Immature natural killer cell (primary cell): ENCODE data around the gene TNFRSF1A. TPM values are rescaled to one million over a fixed set of nuclear protein-coding genes. Genes with fewer than 3 reads are reported as not detected.
A peak's percentile ranks its signal among the peaks of the same experiment; 100 is the strongest.

Experiments used
- DNase-seq, 3 donors: peaks; one replicate each; pipeline ENCODE4 v3.0.0; 2022; ENCODE audit warnings: mixed read lengths in 1 of 3
- H3K27ac Mint-ChIP-seq, 6 donors: one replicate each; pipeline ENCODE4 v1.8.0; 2020; ENCODE audit warnings: mixed read lengths in 6 of 6, mild to moderate bottlenecking in 5 of 6, inconsistent platforms in 4 of 6, moderate library complexity in 3 of 6
- H3K27me3 Mint-ChIP-seq, 3 donors: one replicate each; pipeline ENCODE4 v1.8.0; 2020 to 2021; ENCODE audit warnings: low read depth in 3 of 3, mild to moderate bottlenecking in 3 of 3, mixed read lengths in 3 of 3, moderate library complexity in 3 of 3, inconsistent platforms in 1 of 3
- H3K36me3 Mint-ChIP-seq, 3 donors: one replicate each; pipeline ENCODE4 v1.8.0; 2020; ENCODE audit warnings: mixed read lengths in 3 of 3, inconsistent platforms in 2 of 3, mild to moderate bottlenecking in 2 of 3
- H3K4me1 Mint-ChIP-seq, 2 donors: one replicate each; pipeline ENCODE4 v1.8.0; 2020; ENCODE audit warnings: inconsistent platforms in 2 of 2, mild to moderate bottlenecking in 2 of 2, mixed read lengths in 2 of 2, moderate library complexity in 1 of 2
- H3K4me3 Mint-ChIP-seq, 5 donors: one replicate each; pipeline ENCODE4 v1.8.0; 2020; ENCODE audit warnings: mild to moderate bottlenecking in 5 of 5, mixed read lengths in 5 of 5, inconsistent platforms in 3 of 5, moderate library complexity in 3 of 5
- H3K9me3 Mint-ChIP-seq, 6 donors: one replicate each; pipeline ENCODE4 v1.8.0; 2020; ENCODE audit warnings: mild to moderate bottlenecking in 6 of 6, mixed read lengths in 6 of 6, inconsistent platforms in 4 of 6, moderate library complexity in 3 of 6
- polyA plus RNA-seq, 3 donors: library from polyadenylated mRNA; unstranded; fragments of 300-500 nt; fragmentation: Illumina TruSeq; gene quantifications; one replicate each; pipeline ENCODE4 v1.2.3, GENCODE V29; 2021

Gene TNFRSF1A
- polyA plus RNA-seq, 3 donors from 2014 or later: 37.7 to 89.0 (median 67.0) TPM

DNA sequence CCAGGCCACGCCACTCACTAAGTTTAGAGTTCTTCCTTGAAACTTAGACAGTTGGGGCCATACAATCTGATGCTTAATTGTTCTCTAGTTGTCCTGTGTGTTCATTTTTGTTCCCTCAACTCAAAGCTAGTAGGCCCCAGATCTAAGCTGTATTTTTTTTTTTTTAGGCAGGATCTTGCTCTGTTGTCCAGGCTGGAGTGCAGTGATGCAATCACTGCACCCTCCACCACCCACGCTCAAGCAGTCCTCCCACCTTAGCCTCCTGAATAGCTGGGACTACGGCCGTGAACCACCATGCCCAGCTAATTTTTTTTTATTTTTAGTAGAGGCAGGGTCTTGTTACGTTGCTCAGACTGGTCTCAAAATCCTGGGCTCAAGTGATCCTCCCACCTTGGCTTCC is 7.5 kb downstream of the TNFRSF1A start:
- H3K4me1 Mint-ChIP-seq: peaks cover 13 to 52% of the 10 kb centered on the region in 2 donors
- peaks cover 17 to 41% (median 25%) of the 10 kb centered on the region in 3 donors for H3K36me3 Mint-ChIP-seq
- no peak for DNase-seq
- H3K9me3 Mint-ChIP-seq: no peaks in the 10 kb centered on the region
- H3K27ac Mint-ChIP-seq: no peak overlapping the region
- H3K4me3 Mint-ChIP-seq: peak overlapping the region in 1 of 5 donors; percentile 70
- peaks cover 5 to 16% (median 9%) of the 10 kb centered on the region in 3 donors for H3K27me3 Mint-ChIP-seq

DNA sequence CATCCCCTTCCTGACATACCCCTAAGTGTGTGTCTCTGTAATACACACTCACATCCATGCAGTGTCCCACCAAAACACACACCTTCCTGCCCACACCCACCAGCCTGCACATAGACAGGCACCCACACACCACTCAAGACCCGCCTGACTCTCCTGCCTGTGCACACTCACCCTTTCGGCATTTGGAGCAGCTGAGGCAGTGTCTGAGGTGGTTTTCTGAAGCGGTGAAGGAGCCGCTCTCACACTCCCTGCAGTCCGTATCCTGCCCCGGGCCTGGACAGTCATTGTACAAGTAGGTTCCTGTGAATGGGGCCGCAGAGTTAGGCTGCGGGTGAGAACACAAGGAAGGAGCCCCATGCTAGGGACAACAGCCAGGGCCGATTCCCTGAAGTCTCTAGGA is 8.3 kb downstream of the TNFRSF1A start:
- Mint-ChIP-seq H3K27ac (no peak overlapping the region), H3K36me3 (peaks cover 17 to 45% (median 25%) of the 10 kb centered on the region in 3 donors), H3K27me3 (peaks cover 5 to 16% (median 9%) of the 10 kb centered on the region in 3 donors), H3K4me3 (peak overlapping the region in 1 of 5 donors; percentile 70), H3K9me3 (no peaks in the 10 kb centered on the region), H3K4me1 (peaks cover 13 to 54% of the 10 kb centered on the region in 2 donors)
- peak; percentile 38 to 45 (median 39) for DNase-seq

DNA sequence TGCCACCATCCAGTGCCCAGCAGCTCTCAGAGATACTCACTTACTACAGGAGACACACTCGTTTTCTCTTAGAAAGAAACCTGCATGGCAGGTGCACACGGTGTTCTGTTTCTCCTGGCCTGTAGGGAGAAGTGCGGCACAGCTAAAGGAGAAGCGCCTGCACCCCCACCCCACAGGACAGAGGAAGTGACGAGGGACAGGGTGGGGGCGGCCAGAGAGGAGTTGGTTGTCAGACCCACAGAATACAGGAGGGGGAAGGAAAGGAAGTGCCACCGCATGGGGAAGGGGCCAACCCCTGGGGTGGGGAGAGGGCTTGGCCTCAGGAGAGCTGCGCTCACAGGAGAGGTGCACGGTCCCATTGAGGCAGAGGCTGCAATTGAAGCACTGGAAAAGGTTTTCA is 8.8 kb downstream of the TNFRSF1A start:
- H3K27me3 Mint-ChIP-seq: peaks cover 5 to 16% (median 9%) of the 10 kb centered on the region in 3 donors
- H3K4me3 Mint-ChIP-seq: peak overlapping the region in 1 of 5 donors; percentile 70
- no peaks in the 10 kb centered on the region for H3K9me3 Mint-ChIP-seq
- peak; percentile 55 to 60 (median 56) for DNase-seq
- peaks cover 17 to 46% (median 25%) of the 10 kb centered on the region in 3 donors for H3K36me3 Mint-ChIP-seq
- peaks cover 13 to 55% of the 10 kb centered on the region in 2 donors for H3K4me1 Mint-ChIP-seq
- no peak overlapping the region for H3K27ac Mint-ChIP-seq

DNA sequence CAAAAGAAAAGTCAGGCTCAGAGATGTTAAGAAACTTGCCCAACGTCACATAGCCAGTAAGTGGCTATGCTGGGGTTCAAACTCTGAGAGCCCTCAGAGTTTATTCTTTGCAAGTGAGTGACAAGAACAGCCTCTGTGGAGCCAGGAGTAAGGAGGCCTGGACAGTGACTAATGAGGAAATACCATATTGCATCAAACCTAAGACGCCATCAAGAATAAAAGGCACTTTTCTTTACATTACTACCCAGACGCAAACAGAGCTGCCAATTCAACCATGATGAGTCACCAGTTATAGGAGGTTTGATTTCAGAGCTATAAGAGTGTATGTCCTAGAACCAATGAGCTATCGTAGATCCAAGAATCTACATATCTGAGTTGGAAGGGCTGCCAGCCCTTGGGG is 9.4 kb downstream of the TNFRSF1A start:
- no peaks in the 10 kb centered on the region for H3K9me3 Mint-ChIP-seq
- H3K27ac Mint-ChIP-seq: no peak overlapping the region
- no peak for DNase-seq
- H3K36me3 Mint-ChIP-seq: peaks cover 17 to 46% (median 25%) of the 10 kb centered on the region in 3 donors
- peaks cover 5 to 16% (median 8%) of the 10 kb centered on the region in 3 donors for H3K27me3 Mint-ChIP-seq
- peaks cover 13 to 55% of the 10 kb centered on the region in 2 donors for H3K4me1 Mint-ChIP-seq
- H3K4me3 Mint-ChIP-seq: peak overlapping the region in 1 of 5 donors; percentile 70

DNA sequence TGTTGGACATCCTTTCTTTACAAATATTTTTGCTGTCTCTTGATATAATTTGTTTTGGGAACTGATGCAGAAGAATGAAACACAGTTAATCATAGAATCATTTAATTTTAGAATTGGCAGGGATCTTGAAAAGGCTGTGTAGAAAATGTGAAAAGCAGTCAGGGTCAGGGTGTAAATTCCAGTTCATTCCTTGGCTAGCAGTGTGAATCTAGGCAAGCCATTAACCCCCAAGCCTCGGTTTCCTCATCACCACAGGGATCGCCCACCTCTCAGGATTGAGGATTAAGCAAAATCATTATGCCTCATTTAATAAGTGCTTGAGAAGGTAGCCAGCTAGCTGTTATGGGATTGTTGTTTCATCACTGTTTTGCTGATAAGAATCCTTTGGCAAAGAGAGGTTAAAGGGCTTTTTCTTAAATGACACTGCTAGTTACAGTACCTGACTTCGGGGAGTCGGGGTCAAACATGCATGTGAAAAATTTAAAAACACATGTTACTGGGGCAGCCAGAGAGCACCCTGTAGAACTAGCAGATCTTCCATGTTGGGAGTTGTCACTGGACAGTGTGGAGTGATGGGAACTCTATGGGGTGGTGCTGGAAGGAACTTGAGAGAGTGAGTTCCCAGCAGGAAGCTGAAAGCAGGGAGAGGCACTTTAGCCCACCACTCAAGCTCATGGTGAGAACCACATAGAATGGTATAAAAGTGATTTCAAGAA is 10.7 kb downstream of the TNFRSF1A start:
- H3K4me1 Mint-ChIP-seq: peaks cover 22 to 63% of the 10 kb centered on the region in 2 donors
- H3K27ac Mint-ChIP-seq: peak overlapping the region in 5 of 6 donors; percentile 76 to 93 (median 88)
- peak overlapping the region in 4 of 5 donors; percentile 14 to 45 (median 19) for H3K4me3 Mint-ChIP-seq
- no peak for DNase-seq
- no peaks in the 10 kb centered on the region for H3K9me3 Mint-ChIP-seq
- H3K27me3 Mint-ChIP-seq: peaks cover 2 to 8% (median 4%) of the 10 kb centered on the region in 3 donors
- H3K36me3 Mint-ChIP-seq: peaks cover 21 to 52% (median 25%) of the 10 kb centered on the region in 3 donors

DNA sequence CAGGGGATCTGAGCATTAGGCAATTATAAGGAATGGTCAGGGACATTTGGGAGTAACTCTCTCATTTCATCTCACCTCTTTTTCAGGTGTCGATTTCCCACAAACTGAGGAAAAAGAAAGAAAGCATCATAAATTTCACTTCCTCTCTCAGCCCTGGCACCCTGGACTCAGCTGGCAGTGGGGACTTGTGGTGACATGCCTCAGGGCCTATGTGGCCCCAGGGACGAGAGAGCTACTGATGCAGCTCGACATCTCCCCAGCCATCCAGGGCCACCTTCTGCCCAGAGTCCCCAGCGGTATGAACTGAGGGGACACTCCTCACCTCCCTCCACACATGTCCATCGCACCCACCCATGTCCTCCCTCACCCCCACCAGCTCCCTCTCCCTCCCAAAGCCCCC is 11.7 kb downstream of the TNFRSF1A start:
- Mint-ChIP-seq H3K27ac (peak overlapping the region in 5 of 6 donors; percentile 56 to 93 (median 80)), H3K4me1 (peaks cover 29 to 61% of the 10 kb centered on the region in 2 donors), H3K27me3 (no peaks in the 10 kb centered on the region), H3K9me3 (no peaks in the 10 kb centered on the region), H3K4me3 (no peak overlapping the region), H3K36me3 (peaks cover 21 to 47% (median 25%) of the 10 kb centered on the region in 3 donors)
- no peak for DNase-seq

DNA sequence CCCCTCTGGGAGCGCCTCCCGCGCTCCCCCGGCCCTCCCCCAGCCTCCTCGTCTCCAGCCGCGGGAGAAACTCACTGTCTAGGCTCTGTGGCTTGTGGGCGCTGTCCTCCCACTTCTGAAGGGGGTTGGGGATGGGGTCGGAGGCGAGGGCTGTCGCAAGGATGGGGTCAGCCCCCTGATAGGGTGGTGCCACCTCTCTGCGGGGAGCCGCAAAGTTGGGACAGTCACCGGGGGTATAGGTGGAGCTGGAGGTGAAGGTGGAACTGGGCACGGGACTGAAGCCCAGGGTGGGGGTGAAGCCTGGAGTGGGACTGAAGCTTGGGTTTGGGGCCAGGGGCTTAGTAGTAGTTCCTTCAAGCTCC is 12.2 kb downstream of the TNFRSF1A start:
- Mint-ChIP-seq H3K4me1 (peaks cover 34 to 61% of the 10 kb centered on the region in 2 donors), H3K9me3 (no peaks in the 10 kb centered on the region), H3K27ac (peak overlapping the region in 3 of 6 donors; percentile 80 to 93 (median 93)), H3K4me3 (no peak overlapping the region), H3K36me3 (peaks cover 21 to 46% (median 25%) of the 10 kb centered on the region in 3 donors), H3K27me3 (no peaks in the 10 kb centered on the region)
- no peak for DNase-seq

DNA sequence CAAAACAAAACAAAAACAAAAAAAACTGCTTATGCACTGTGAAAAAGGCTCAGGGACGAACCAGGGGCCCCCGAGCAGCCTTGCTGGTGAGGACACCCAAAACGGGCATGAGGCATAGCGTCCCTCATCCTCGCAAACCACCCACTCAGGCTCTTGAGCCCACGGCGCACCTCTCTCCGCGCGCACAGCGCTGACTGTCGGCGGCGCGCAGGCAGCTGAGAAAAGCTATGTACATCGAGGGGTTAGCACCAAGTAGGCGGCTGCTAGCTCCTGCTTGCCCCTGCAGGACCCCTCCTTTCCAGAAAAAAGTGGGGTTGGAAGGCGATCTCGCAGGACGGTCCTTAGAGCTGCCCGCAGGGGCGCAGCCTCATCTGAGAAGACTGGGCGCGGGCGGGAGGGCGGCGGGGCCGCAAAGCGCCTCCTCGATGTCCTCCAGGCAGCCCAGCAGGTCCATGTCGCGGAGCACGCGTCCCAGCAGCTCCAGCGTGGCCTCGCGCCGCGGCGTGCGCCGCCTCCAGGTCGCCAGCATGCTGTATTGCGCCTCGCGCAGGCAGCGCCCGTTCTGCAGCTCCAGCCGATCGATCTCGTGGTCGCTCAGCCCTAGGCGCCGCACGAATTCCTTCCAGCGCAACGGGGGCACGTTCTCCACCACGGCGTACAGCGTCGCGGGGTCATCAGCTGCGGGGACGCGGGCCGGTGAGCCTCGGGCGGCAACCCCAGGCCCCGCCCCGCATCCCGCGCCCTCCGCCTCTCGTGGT is 12.8 kb downstream of the TNFRSF1A start:
- Mint-ChIP-seq H3K27me3 (no peaks in the 10 kb centered on the region), H3K4me1 (peaks cover 39 to 61% of the 10 kb centered on the region in 2 donors), H3K27ac (peak overlapping the region in 2 of 6 donors; percentile 23 to 51), H3K9me3 (no peaks in the 10 kb centered on the region), H3K36me3 (peaks cover 21 to 41% (median 24%) of the 10 kb centered on the region in 3 donors), H3K4me3 (no peak overlapping the region)
- DNase-seq: no peak

DNA sequence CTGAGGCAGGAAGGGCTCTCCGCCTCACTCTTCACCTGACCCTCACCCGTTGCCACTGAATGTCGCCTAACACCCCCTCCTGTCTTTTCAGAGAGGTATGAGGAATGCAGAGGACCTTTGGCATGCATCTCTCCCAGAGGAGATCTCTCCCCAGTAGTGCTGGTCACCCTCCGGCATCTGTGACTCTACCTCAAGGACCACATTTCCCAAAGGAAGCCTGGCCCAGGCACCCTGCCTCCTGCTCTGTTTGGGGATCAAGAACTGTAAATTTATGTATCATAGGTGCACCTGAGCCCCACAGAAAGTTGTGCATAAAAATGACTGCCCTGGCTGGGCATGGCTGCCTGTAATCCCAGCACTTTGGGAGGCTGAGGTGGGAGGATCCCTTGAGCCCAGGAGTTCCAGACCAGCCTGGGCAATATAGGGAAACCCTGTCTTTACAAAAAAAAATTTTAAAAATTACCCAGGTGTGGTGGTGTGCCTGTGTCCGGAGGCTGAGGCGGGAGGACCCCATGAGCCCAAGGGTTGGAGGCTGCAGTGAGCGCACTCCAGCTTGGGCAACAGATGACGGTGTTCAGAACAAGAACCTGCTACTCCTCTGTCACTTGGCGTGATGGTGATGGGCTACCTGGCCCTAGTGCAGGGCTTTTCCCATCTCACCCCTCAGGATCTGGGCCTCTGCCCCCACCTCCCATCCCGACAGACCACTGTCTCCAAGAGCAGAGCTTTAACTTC is 13.7 kb downstream of the TNFRSF1A start:
- peaks cover 16 to 33% (median 16%) of the 10 kb centered on the region in 3 donors for H3K36me3 Mint-ChIP-seq
- H3K27ac Mint-ChIP-seq: peak overlapping the region in 3 of 6 donors; percentile 23 to 51 (median 34)
- H3K27me3 Mint-ChIP-seq: no peaks in the 10 kb centered on the region
- DNase-seq: no peak
- no peaks in the 10 kb centered on the region for H3K9me3 Mint-ChIP-seq
- no peak overlapping the region for H3K4me3 Mint-ChIP-seq
- H3K4me1 Mint-ChIP-seq: peaks cover 48 to 60% of the 10 kb centered on the region in 2 donors

DNA sequence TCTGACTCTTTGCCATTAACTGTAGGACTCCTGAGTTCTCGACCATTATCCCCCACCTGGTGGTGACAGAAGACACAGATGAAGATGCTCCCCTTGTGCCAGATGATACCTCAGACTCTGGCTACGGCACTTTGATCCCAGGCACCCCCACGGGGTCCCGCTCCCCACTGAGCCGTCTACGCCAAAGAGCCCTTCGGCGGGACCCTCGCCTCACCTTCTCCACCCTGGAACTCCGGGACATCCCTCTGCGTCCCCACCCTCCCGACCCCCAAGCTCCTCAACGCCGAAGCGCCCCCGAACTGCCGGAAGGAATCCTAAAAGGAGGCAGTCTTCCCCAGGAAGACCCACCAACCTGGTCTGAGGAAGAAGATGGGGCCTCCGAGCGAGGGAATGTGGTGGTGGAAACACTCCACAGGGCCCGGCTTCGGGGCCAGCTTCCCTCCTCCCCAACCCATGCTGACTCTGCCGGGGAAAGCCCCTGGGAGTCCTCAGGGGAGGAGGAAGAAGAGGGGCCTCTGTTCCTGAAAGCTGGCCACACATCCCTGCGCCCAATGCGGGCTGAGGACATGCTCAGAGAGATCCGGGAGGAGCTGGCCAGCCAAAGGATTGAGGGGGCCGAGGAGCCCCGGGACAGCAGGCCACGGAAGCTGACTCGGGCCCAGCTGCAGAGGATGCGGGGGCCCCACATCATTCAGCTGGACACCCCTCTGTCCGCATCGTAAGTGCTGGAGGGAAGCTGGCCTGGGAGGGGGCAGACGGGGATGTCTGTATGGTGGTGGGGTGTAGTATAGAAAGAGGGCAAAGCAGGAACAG is 14.4 kb downstream of the TNFRSF1A start:
- Mint-ChIP-seq H3K27ac (peak overlapping the region in 3 of 6 donors; percentile 61 to 84 (median 64)), H3K9me3 (no peaks in the 10 kb centered on the region), H3K4me1 (peaks cover 56 to 60% of the 10 kb centered on the region in 2 donors), H3K36me3 (peaks cover 9 to 26% (median 10%) of the 10 kb centered on the region in 3 donors), H3K27me3 (no peaks in the 10 kb centered on the region), H3K4me3 (no peak overlapping the region)
- no peak for DNase-seq

DNA sequence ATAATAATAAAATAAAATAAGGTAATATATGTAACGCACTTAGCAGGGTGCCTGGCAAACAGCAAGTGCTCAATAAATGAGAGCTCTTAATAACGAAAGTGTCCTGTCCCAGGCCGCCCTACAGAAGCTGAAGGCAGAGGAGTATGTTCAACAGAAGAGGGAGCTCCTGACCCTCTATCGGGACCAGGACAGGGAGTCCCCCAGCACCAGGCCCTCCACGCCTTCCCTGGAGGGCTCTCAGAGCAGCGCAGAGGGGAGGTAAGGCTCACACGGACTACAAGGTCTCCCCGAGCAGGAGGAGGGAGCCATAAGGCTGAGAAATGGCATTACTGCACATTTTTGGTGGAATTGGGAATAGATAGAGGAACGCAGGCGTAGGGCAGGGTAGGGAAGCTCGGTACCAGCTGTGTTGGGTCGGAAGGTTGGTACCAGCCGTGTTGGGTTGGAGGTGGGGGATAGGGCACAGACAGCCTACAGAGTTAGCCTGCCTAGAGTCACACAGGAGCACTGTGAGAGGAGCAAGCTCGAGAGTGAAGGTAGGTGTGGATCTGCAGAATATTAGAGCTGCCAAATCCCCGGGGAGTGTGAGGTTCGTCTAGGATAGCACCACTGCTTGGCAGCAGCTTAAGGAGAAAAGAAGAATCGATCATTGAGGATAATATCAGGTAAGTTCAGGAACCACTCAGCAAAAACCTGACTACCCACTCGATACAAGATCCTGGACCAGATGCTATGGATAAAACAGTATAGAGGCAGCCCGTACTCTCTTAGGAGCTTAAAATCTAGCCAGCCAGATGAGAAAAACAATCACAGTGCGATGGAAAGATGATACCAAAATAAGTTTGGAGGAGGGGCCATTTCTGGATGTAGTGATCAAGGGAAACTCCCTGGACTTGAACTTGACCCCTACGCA is 15.3 kb downstream of the TNFRSF1A start:
- peak overlapping the region; percentile 61 to 92 (median 76) for H3K27ac Mint-ChIP-seq
- no peaks in the 10 kb centered on the region for H3K27me3 Mint-ChIP-seq
- no peaks in the 10 kb centered on the region for H3K9me3 Mint-ChIP-seq
- DNase-seq: peak in 1 of 3 donors; percentile 35
- peaks cover 8 to 24% (median 8%) of the 10 kb centered on the region in 3 donors for H3K36me3 Mint-ChIP-seq
- peaks cover 62 to 63% of the 10 kb centered on the region in 2 donors for H3K4me1 Mint-ChIP-seq
- no peak overlapping the region for H3K4me3 Mint-ChIP-seq
